ENCODE data around the gene FAIM2. TPM values are rescaled to one million over a fixed set of nuclear protein-coding genes. Genes with fewer than 3 reads are reported as not detected.

FAIM2 gene
- total and polyA plus RNA-seq, 2 donors (not counting 1 experiment from before 2014, with no cell fraction given): 0.50 to 1.00 TPM

DNA sequence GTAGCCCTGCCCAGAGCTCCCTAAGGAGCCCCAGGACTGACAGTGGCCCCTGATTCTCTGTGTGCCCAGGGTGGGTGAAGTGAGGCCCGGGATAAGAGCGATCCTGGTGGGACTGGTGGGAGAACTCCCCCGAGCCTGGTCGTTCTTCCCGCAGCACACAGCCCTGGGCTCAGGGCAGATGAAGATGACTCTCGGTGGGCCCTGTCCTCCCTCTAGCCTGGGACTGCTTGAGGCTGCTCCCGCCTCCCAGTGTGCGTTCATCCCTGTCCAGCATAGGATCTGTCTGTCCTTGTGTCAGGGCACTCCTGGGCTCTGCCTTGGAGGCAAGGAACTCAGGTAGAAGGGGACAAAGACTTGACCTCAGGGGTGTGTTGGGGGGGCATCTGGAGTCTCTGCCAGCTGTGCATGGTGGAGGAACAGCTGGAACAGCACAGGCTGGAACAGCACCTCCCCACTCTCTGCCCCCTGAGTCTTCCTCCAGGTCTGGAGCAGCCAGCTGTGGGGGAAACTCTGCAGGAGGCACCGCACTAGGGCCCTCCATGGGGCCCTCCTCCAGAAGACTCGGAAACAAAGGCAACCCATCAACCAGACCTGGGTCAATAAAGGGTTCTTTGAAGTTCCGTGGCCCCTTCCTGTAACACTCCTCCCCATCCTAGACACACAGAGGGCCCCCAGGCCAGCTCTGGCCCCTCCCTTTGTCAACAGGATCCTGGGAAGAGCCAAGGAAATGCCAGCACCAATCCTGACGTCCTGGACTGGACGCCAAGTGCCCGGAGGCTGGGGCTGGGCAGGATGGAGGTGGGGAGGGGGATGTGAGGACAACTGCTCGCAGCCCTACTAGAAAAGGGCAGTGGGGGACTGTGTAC is 15.9 kb downstream of the FAIM2 start:
- Histone ChIP-seq H3K27ac (ENCODE audit: insufficient read depth, low read length) (no peak overlapping the region), H2AFZ (ENCODE audit: low read length) (no peak overlapping the region), H3K4me1 (ENCODE audit: control insufficient read depth, extremely low read depth, insufficient read depth, low read length) (no peaks in the 10 kb centered on the region), H3K27me3 (ENCODE audit: control insufficient read depth, insufficient read depth, low read length) (peaks cover 28% of the 10 kb centered on the region), H4K20me1 (ENCODE audit: control insufficient read depth, extremely low read depth, insufficient read depth, low read length) (no peaks in the 10 kb centered on the region), H3K4me3 (replicated peaks in 1 of 4; ENCODE audit: control extremely low read depth in 1 of 4, insufficient read depth in 1 of 4, low read depth in 3 of 4, low read length in 4 of 4) (no peak overlapping the region), H3K79me2 (ENCODE audit: control insufficient read depth, insufficient read depth, low read length) (no peaks in the 10 kb centered on the region), H3K9ac (ENCODE audit: insufficient read depth, low read length) (no peak overlapping the region), H3K9me3 (ENCODE audit: control insufficient read depth, insufficient read depth, low read depth, low read length) (no peaks in the 10 kb centered on the region), H3K4me2 (ENCODE audit: extremely low read depth, insufficient read depth, low read length) (no peak overlapping the region), H3K36me3 (ENCODE audit: control insufficient read depth, insufficient read depth, low read length) (no peaks in the 10 kb centered on the region)
- no peak for DNase-seq (ENCODE audit: low read depth in 2 of 2)
- TF ChIP-seq, protein P1, sequence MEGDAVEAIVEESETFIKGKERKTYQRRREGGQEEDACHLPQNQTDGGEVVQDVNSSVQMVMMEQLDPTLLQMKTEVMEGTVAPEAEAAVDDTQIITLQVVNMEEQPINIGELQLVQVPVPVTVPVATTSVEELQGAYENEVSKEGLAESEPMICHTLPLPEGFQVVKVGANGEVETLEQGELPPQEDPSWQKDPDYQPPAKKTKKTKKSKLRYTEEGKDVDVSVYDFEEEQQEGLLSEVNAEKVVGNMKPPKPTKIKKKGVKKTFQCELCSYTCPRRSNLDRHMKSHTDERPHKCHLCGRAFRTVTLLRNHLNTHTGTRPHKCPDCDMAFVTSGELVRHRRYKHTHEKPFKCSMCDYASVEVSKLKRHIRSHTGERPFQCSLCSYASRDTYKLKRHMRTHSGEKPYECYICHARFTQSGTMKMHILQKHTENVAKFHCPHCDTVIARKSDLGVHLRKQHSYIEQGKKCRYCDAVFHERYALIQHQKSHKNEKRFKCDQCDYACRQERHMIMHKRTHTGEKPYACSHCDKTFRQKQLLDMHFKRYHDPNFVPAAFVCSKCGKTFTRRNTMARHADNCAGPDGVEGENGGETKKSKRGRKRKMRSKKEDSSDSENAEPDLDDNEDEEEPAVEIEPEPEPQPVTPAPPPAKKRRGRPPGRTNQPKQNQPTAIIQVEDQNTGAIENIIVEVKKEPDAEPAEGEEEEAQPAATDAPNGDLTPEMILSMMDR (conservative IDR thresholded peaks at IDR 0.05 in 1 of 2, IDR thresholded peaks at IDR 0.05 in 1 of 2; ENCODE audit: low read depth in 1 of 2, low read length in 2 of 2): no peak
- no peak for TF ChIP-seq EZH2 (IDR thresholded peaks at IDR 0.05; ENCODE audit: low read length, missing control alignments)

- no peak for DNase-seq (ENCODE audit: low read depth in 2 of 2)
- no peak overlapping the region for H3K4me3 ChIP-seq (replicated peaks in 1 of 4; ENCODE audit: control extremely low read depth in 1 of 4, insufficient read depth in 1 of 4, low read depth in 3 of 4, low read length in 4 of 4)
- peaks cover 24% of the 10 kb centered on the region for H3K27me3 ChIP-seq (ENCODE audit: control insufficient read depth, insufficient read depth, low read length)
- H3K27ac ChIP-seq (ENCODE audit: insufficient read depth, low read length): no peak overlapping the region
- no peak overlapping the region for H3K4me2 ChIP-seq (ENCODE audit: extremely low read depth, insufficient read depth, low read length)
- H3K9me3 ChIP-seq (ENCODE audit: control insufficient read depth, insufficient read depth, low read depth, low read length): no peaks in the 10 kb centered on the region
- no peak overlapping the region for H3K9ac ChIP-seq (ENCODE audit: insufficient read depth, low read length)
- TF ChIP-seq EZH2 (IDR thresholded peaks at IDR 0.05; ENCODE audit: low read length, missing control alignments): no peak
- TF ChIP-seq, protein P1 (conservative IDR thresholded peaks at IDR 0.05 in 1 of 2, IDR thresholded peaks at IDR 0.05 in 1 of 2; ENCODE audit: low read depth in 1 of 2, low read length in 2 of 2): no peak
- H3K79me2 ChIP-seq (ENCODE audit: control insufficient read depth, insufficient read depth, low read length): no peaks in the 10 kb centered on the region
- H3K36me3 ChIP-seq (ENCODE audit: control insufficient read depth, insufficient read depth, low read length): no peaks in the 10 kb centered on the region
- H4K20me1 ChIP-seq (ENCODE audit: control insufficient read depth, extremely low read depth, insufficient read depth, low read length): no peaks in the 10 kb centered on the region
- no peak overlapping the region for H2AFZ ChIP-seq (ENCODE audit: low read length)
- H3K4me1 ChIP-seq (ENCODE audit: control insufficient read depth, extremely low read depth, insufficient read depth, low read length): no peaks in the 10 kb centered on the region
Observed at GRCh38 chr12:49887091-49887490, 16.6 kb downstream of the FAIM2 start.

- Histone ChIP-seq H3K4me3 (replicated peaks in 1 of 4; ENCODE audit: control extremely low read depth in 1 of 4, insufficient read depth in 1 of 4, low read depth in 3 of 4, low read length in 4 of 4) (no peak overlapping the region), H3K4me2 (ENCODE audit: extremely low read depth, insufficient read depth, low read length) (no peak overlapping the region), H3K27ac (ENCODE audit: insufficient read depth, low read length) (no peak overlapping the region), H2AFZ (ENCODE audit: low read length) (no peak overlapping the region), H3K27me3 (ENCODE audit: control insufficient read depth, insufficient read depth, low read length) (peaks cover 21% of the 10 kb centered on the region), H3K9me3 (ENCODE audit: control insufficient read depth, insufficient read depth, low read depth, low read length) (no peaks in the 10 kb centered on the region), H4K20me1 (ENCODE audit: control insufficient read depth, extremely low read depth, insufficient read depth, low read length) (no peaks in the 10 kb centered on the region), H3K9ac (ENCODE audit: insufficient read depth, low read length) (no peak overlapping the region), H3K4me1 (ENCODE audit: control insufficient read depth, extremely low read depth, insufficient read depth, low read length) (no peaks in the 10 kb centered on the region), H3K79me2 (ENCODE audit: control insufficient read depth, insufficient read depth, low read length) (no peaks in the 10 kb centered on the region), H3K36me3 (ENCODE audit: control insufficient read depth, insufficient read depth, low read length) (no peaks in the 10 kb centered on the region)
- TF ChIP-seq, protein P1 (conservative IDR thresholded peaks at IDR 0.05 in 1 of 2, IDR thresholded peaks at IDR 0.05 in 1 of 2; ENCODE audit: low read depth in 1 of 2, low read length in 2 of 2): no peak
- no peak for TF ChIP-seq EZH2 (IDR thresholded peaks at IDR 0.05; ENCODE audit: low read length, missing control alignments)
- no peak for DNase-seq (ENCODE audit: low read depth in 2 of 2)
Observed at GRCh38 chr12:49885663-49886461, 17.8 kb downstream of the FAIM2 start.

Data from fibroblast of lung (primary cell).